RWPE2 (cell line): ENCODE results near the gene PHF23.

Experiments used
- ATAC-seq: fragments of 200-7000 bp; cut with Tn5 transposase; 3 replicates; pipeline ENCODE4 v1.9.1; 2021; ENCODE audit warnings: low read depth
- DNase-seq: peaks from one replicate; pipeline ENCODE4 v3.0.0-alpha.2; 2020; ENCODE audit warnings: low spot score
- H3K27ac ChIP-seq: fragments of 450-650 bp; 2 replicates; pipeline ENCODE4 v1.5.1; 2017; ENCODE audit warnings: mild to moderate bottlenecking; ENCODE audit not compliant: poor library complexity, severe bottlenecking
- H3K27me3 ChIP-seq: fragments of 250-450 bp; sonication (Bioruptor Pico); 2 replicates; pipeline ENCODE4 v1.5.1; 2021; ENCODE audit warnings: mild to moderate bottlenecking, moderate library complexity; ENCODE audit not compliant: insufficient read depth, poor library complexity, severe bottlenecking
- H3K36me3 ChIP-seq: fragments of 250-450 bp; sonication (Bioruptor Pico); 2 replicates; pipeline ENCODE4 v1.5.1; 2020; ENCODE audit warnings: low read depth, mild to moderate bottlenecking, moderate library complexity
- H3K4me1 ChIP-seq: fragments of 250-450 bp; sonication (Bioruptor Pico); 2 replicates; pipeline ENCODE4 v1.5.1; 2021; ENCODE audit warnings: mild to moderate bottlenecking, moderate library complexity; ENCODE audit not compliant: insufficient read depth, poor library complexity, severe bottlenecking
- H3K4me3 ChIP-seq: fragments of 250-450 bp; sonication (Bioruptor Pico); 2 replicates; pipeline ENCODE4 v1.5.1; 2021; ENCODE audit warnings: mild to moderate bottlenecking, moderate library complexity; ENCODE audit not compliant: severe bottlenecking
- H3K9me3 ChIP-seq: fragments of 250-450 bp; sonication (Bioruptor Pico); 2 replicates; pipeline ENCODE4 v1.5.1; 2021; ENCODE audit warnings: mild to moderate bottlenecking, moderate library complexity; ENCODE audit not compliant: severe bottlenecking
- CTCF ChIP-seq: fragments of 450-650 bp; IDR thresholded peaks from one replicate; pipeline ENCODE4 v1.5.1; 2017; ENCODE audit warnings: mild to moderate bottlenecking, moderate library complexity; ENCODE audit not compliant: poor library complexity, severe bottlenecking

The PHF23 gene

GRCh38 chr17:7221278-7222092 is 17.8 kb downstream of the PHF23 start:
- TF ChIP-seq CTCF, result no peak
- H3K4me1 ChIP-seq, result peaks cover 5% of the 10 kb centered on the region
- ATAC-seq, result no peak
- H3K9me3 ChIP-seq, result no peaks in the 10 kb centered on the region
- H3K36me3 ChIP-seq, result peaks cover 44% of the 10 kb centered on the region
- no peak overlapping the region for H3K4me3 ChIP-seq
- DNase-seq, result no peak
- peak overlapping the region; percentile 89 for H3K27ac ChIP-seq
- H3K27me3 ChIP-seq, result no peaks in the 10 kb centered on the region

- Histone ChIP-seq H3K9me3 (no peaks in the 10 kb centered on the region), H3K36me3 (peaks cover 43% of the 10 kb centered on the region), H3K4me1 (peaks cover 5% of the 10 kb centered on the region), H3K4me3 (peak overlapping the region; percentile 90), H3K27me3 (no peaks in the 10 kb centered on the region), H3K27ac (peak overlapping the region; percentile 89)
- ATAC-seq (peak; percentile 50), DNase-seq (no peak)
- peak; percentile 43 for TF ChIP-seq CTCF
Observed at GRCh38 chr17:7220593-7221277, 18.5 kb downstream of the PHF23 start.

GRCh38 chr17:7219812-7220592 is 19.3 kb downstream of the PHF23 start, which contains the start of the genes ACADVL and DLG4:
TSS of gene ACADVL (plus strand) at chr17:7219938. CDS start at chr17:7219985, 47 bp downstream.
TSS of gene DLG4 (minus strand) at chr17:7219836.
- H3K9me3 ChIP-seq, result no peaks in the 10 kb centered on the region
- no peak for TF ChIP-seq CTCF
- ATAC-seq, result peak; percentile 68
- DNase-seq, result peak; percentile 92
- H3K4me1 ChIP-seq, result peaks cover 9% of the 10 kb centered on the region
- H3K36me3 ChIP-seq, result peaks cover 36% of the 10 kb centered on the region
- H3K4me3 ChIP-seq, result peak within 1 kb of the TSS; percentile 90
- peak within 1 kb of the TSS; percentile 89 for H3K27ac ChIP-seq
- no peaks in the 10 kb centered on the region for H3K27me3 ChIP-seq

- H3K9me3 ChIP-seq, result no peaks in the 10 kb centered on the region
- H3K4me3 ChIP-seq, result peak overlapping the region; percentile 90
- DNase-seq (no peak), ATAC-seq (no peak)
- H3K4me1 ChIP-seq, result peaks cover 9% of the 10 kb centered on the region
- peaks cover 33% of the 10 kb centered on the region for H3K36me3 ChIP-seq
- no peak for TF ChIP-seq CTCF
- H3K27ac ChIP-seq, result peak overlapping the region; percentile 89
- H3K27me3 ChIP-seq, result no peaks in the 10 kb centered on the region
Observed at GRCh38 chr17:7219229-7219811, 19.9 kb downstream of the PHF23 start.
